CD4-positive, alpha-beta T cell treated with Interleukin-17A for 1 hour (primary cell): Measurements from ENCODE around the gene ZACN.
A peak's percentile ranks its signal among the peaks of the same experiment; 100 is the strongest.

Source experiments
- DNase-seq: peaks from one replicate; pipeline ENCODE4 v3.0.0-alpha.2; 2020

ZACN gene

DNA sequence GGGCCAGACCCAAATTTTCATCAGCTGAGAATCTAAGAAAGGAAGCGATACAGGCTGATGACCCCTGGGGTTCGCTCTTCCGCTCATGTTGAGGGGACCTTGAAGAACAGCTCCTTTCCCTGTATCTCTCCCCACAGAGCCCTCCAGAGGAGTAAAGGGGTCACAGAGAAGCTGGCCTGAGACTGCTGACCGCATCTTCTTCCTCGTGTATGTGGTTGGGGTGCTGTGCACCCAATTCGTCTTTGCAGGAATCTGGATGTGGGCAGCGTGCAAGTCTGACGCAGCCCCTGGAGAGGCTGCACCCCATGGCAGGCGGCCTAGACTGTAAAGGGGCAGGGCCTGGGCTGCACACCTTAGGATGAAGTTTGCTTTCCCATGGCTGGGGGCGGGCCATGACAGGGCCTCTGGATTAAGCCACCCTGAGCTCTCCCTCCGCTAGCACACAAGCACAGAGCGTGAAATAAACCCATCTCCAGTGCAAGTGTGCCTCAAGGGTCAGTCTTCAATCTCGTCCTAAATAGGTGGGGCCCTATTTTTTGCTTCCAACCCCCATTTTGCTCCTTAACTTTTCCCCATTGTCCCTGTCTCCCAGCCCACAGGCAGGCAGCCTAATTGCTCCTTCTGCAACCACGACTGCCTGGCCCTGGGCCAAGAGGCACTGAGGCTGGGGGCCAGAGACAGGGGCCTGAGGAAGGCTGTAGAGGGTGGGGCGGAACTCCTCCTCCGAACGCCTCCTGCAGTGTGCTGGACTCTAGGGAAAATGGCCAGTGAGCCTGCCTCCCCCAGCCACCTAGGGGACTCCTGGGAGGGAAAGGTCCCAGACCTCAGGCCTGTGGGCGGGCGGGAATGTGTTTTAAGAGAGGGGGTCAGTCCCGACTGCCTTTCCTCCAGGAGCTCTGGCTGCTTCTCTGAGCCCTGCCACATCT, 3.6 kb downstream of the ZACN start:
- DNase-seq, result no peak

DNA sequence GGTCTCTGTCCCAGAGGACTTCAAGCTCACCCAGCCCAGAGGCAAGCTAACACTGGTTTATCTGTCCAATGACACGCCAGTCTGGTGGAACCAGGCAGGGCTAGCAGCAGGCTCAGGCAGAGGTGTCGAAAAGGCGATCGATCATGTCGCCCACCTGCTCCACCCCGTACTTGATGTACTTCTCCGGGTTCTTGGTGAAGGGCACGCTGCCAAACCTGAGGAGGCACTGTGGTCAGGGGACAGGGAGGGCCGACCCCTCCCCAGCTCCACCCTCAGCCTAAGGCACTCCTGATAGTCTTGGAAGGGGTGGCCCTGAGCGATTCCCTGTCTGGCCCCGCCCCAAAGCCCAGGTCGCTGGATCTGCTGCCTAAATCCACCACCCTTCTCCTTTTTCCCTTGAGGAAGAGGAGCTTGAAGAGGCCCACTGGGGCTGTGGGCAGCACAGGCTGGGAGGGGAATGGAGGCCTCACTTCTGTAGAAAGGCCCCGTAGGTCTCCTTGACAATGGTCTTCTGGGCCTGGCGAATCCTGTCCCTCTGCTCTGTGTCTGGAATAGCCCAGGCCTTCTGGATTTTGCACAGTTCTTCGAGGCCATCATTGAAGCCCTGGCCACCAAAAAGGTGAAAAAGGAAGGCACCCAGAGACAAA, 4.7 kb downstream of the ZACN start:
- DNase-seq, result no peak

DNA sequence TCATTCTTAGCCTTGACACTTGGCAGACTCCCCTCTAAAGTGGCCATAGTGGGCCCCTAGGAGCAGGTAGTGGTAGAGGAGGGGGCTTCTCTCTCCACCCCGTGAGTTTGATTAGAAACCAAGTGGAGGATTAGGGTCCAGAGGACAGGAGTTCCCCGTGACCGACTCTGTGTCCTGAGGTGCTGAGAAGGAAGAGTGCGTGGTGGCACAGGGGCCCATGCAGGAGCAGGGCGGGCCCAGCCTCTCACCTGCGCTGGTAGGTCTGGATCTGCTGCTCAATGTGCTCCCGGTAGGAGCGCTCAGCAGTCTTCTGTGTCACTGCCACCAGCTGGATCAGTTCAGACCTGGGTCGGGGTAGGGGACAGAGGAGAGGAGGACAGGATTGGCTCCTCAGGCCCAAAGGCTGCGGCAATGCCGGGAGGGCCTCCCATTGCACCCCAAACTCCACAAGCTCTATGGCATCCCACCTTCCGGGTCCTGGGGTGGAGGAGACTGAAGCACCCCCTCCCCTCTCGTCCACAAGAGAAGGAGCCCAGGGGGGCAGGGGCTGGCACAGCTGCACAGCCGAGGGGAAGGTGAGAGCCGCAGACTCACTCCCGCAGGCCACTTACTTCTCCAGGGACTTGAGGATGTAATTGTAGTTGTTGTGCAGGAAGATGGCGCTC, 6.2 kb downstream of the ZACN start:
- no peak for DNase-seq

DNA sequence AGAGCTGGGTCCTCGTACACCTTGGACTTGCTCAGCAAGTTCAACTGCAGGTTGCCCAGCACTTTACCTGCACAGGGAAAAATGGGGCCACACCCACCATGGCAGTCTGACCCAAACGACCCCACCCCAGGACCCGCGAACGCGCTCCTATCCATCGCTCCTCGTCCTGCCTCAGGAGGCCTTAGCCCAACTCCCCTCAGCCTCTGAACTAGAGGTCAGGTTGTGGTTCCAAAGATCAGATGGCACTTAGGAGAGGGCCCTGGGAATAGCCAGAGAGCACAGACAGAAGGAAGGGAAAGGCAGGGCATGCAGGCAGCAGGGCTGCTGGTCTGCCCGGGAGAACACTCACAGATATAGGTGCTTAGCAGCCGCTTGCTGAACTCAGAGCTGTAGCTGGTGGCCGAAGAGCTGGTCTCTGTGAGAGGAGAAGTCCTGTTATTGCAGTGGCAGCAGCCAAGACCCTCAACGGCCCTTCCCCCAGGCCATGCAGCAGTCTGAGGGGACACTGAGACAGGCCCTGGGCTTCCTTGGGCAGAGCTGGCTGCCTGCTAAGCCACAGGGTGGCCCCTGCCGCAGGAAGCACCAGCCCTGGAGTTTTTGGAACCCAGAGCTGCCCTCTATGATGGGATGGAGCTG, 6.9 kb downstream of the ZACN start:
- DNase-seq, result no peak

DNA sequence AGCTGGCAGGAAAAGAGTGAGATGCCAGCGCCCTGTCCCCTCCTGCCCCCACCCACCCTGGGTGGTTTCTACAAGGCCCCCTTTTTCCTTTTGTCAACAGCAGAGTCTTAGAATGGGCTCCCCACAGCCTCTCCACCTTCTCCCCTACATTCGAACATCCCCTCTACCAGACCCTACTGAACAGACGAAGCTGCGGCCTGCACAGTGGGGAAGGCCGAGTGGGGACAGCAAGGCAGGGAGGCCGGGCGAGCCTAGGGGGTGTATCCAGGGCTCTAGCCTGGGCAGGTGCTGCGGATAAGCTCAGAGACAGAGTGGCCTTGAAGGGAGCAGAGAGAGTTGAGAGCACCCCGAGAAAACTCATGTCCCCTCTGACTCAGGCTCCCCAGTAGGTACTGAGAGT, 7.4 kb downstream of the ZACN start:
- no peak for DNase-seq

DNA sequence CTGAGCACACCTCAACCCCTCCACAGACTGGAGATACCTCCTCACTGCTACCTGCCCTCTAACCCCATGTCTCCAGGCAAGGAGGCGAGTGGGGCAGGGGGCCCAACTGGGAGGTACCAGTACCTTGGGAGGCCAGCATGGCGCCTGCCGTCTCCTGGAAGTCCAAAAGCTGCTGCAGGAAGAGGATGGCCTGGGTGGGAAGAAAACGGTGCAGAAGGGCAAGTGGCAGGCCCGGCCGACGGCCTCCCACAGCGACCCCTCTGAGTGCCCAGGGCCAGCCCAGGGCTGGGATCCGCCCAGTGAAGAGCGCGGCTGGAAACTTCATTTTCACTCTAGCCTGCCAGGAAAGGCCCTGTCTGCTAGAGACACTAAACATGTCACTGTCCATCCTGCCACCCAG, 8.5 kb downstream of the ZACN start:
- DNase-seq, result no peak

DNA sequence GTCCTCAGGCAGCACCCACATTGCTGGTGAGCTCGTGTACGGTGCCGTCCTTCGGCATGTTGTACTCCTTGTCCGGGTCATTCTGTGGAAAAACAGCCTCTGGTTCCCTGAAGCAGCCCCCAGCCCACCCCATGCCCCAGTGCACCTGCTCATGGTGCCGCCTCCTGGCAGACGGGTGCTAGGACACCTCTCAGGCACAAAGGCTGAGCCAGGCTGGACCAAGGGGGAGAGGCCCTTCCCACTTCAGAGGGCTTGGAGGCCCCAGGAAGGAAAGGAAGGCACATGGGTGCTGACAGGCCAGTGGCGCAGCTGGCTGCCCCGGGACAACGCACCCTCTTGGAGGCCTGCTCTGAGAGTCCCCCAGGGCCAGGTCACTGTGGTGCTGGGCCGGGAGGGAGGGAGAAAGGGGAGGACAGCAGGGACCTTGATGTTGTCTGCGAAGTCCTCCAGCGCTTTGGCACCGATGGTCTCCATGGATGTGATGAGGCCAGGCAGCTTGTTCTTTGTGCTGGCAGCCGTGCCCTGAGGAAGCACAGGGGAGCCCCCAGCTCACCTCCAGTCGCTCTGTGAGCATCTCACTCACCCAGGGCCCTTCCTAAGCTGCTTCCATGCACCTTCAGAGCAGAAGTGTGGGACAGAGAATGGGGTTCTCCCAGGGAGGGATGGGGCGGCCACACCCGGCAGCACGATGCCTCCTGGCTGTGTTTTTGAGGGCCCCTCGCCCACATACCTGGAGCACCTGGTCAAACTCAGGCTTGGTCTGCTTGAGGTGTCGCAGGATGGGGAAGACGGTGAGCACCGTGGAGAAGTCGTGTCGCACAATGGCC, 9.3 kb downstream of the ZACN start:
- DNase-seq, result no peak

DNA sequence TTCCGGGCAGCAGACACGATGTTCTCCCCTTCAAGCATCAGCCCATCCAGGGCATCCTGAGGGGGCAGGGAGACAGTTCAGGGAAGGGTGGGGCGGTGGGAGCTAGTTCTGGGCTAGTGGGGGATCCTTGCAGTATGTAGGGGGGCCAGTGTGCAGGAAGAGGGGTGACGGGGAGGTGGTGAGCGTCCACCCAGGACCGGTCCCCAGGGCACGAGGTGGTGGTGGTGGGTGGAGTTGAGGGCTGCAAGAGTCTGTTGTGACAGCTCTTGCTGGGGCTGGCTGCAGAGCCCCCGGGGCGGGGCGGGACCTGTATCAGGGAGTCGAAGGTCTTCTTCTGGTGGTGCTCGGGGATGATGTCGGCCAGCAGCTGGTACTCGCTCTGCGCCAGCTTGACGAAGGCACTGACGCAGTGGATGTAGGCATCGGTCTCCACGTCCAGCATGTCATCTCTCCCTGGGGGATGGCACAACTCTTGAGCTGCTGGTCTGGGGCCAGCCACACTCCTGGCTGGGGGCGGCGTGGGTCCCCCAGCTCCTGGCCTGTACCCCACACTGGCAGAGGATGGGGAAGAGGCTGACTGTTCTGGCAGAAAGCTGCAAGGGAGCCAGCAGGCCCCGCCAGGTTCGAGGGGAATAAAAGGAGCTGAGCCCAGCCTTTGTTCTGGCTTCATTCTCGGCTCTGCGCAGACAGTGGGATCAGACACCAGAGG, 10.0 kb downstream of the ZACN start:
- DNase-seq, result no peak

DNA sequence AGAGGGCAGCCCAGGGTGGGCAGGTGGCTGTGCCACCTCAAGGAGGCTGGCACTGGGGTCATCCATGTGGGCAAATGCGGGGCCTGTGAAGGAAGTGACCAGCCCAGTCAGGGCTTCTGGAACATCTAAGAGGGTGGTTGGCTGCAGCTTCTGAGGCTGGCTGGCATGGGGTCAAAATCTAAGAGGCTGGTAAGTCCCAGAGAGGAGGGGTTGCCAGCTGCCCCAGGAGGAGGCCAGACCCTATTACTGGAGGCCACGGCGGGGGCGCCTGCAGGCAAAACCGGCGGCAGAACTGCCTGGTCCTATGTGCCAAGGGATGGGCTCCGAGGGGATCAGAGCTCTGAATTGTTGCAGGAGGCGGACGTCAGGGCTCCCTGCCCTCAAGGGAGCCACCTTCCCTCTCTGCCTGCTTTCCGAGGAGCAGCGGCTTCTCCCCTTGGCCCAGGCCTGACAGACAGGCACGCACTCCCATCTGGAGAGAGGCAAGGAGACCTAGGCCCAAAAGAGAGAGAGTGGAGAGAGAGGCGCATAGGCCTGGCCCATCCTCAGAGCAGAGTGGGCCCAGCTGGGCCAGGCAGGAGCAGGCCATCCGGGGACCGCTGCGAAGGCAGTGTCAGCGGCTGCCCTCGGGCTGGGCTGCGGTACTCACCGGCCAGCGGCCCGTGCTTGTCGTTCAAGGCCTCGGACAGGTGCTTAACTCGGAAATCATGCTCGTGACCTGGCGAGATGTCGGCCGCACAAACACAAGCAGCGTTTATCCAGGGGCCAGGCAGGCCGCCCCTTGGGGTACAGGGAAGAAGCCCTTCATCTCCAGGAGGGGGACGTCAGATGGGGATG, 10.9 kb downstream of the ZACN start:
- no peak for DNase-seq

DNA sequence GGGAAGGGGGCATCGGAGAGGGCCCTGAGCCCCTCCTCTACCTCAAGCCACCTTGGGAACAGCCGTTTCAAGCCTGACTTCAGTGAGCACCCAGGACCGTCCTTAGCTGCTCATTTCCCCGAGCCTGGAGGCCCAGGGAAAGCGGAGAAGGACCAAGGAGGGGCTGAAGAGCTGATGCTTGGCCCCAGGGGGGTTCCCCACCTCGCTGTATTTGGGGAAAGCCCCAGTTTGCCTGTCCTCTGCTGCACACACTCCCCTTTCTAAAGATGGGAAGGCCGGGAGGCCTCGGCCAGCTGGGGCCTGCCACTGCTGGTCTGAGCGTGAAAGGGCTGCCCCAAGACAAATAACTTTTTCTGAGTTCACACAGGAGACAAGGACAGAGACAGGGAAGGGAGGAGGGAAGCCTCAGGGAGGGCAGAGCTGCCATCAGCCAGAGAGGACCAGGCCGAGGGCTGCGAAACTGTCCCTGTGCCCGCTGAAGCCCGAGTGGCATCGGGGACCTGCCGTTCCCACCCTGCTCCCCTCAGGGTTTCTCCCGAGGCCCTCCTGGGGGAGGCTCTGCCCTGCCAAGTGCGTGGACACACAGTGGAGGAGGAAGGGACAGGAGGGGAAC, 11.6 kb downstream of the ZACN start:
- no peak for DNase-seq

DNA sequence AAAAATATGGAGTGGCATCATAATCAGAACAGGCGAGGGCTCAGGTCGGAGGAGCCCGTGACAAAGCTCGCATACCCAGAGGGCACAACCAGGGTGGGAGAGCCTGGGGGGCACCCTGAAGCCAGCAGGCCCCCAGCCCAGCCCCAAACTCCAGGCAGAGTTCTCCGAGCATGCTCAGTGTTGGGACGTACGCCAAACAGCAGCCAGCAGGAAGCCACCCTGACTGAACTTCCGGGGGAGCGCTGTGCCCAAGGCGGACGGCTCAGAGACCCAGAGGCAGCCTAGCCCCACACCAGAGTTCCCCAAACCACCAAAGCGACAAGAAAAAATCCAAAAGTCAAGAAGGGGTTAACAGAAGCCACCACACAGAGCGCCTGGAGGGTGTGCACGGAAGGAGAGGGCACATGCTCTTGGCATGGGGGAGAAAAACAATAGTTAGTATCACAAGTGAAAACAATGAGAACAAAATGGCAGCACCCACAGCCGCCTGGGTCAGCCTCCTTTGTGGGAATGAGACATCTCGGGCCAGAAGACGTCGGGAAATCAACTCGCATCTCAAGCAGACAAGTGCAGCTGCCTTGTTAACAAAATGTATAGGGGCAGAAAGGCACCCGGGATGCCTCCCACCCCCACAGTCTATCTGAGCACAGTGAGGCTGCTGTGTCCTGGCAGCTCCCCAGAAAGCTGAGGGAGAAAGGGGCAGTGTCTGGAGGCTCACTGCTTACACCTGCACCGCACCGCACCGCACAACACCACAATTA, 12.7 kb downstream of the ZACN start:
- DNase-seq, result no peak

DNA sequence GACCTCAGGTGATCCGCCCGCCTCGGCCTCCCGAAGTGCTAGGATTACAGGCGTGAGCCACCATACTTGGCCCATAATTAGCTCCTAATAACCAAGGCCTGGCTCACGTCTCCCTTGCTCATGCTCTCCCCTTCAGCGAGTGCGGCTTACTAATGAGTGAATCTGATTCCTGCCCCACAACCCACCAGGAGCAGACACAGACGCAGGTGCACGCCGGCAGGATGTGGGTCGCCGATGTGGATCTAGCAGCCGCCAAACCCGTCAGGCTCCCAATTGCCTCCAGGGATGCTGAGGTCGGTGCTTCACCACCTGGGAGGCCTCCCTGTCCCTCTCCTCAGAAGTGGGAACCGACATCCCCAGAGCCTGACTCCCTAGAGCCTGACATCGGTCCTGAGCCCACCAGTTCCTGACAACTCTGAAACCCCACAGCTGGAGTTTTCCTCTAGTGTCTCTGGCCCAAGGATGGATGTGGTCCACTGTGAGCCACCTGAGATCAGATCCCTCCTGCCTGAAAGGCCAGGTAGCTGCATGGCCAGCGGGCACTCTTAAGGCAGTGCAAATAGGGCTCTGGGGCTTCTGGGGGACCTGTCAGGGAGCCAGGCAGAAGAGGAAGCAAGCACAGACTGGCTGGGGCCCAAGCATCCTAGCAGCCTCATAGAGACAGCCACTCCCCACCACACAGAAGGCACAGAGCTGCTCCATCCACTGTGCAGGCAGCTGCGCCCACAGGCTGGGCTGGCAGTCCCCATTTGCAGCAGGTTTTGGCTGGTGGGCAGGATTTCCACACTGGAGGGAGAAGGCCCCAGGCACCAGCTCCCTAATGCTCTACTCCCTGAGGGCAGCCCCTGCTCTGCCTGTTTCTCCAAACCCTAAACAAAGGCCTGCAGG, 13.8 kb downstream of the ZACN start:
- no peak for DNase-seq

DNA sequence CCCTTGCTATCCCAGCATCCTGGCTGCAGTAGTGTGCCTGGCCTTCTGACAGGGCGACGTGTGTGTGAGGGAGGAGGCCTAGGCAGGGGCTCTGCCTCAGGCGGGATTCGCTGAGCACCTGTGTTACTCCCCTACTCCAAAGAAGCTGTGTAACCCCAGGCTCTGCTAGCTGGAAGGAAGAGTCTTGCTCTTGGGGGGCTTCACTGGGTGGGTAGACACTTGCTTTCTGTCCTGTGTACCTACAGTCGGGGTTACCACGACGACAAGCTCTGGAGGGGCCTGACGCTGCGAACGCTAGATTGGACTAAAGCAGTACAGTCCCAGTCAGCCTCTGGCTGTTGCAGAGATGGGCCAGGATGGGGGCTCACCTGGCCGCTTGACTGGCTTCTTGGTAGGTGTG, 15.1 kb downstream of the ZACN start:
- DNase-seq, result no peak

DNA sequence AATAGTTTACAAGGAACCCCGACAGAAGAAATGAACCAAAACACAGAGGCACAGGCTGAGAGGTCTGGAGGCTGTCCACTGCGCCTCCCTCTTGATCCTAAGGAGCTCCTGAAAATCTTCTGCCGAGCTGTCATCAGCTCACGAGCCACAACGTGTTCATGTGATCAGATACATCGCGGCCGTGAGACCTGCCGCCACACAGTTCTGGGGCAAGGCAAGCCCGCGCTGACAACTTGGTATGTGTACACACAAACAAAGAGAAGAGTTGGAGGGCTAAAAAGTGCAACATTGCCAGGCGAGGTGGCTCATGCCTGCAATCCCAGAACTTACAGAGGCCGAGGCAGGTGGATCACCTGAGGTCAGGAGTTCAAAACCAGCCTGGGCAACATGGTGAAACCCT, 17.0 kb downstream of the ZACN start:
- DNase-seq, result no peak

DNA sequence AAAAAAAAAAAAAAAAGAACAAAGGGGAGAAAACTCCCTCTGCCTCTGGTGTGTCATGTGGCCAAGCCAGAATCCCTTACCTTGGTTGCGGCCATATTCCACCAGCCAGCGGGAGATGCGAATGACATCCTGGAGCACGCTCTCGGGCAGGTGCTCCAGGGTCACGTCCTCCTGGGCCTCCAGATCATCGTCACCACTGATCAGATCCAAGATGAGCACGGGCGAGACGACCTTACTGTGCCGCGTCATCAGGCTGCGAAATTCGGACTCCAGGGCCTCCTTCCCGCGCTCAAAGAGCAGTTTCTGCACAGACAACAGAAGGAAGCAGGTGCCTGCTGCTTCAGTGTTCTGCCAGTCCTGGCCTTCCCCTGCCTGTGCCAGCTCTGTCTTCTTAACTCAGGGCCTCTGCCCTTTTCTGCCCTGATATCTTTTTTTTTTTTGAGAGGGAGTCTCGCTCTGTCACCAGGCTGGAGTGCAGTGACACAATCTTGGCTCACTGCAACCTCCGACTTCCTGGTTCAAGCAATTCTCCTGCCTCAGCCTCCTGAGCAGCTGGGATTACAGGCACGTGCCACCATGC, 18.8 kb downstream of the ZACN start:
- DNase-seq, result no peak

DNA sequence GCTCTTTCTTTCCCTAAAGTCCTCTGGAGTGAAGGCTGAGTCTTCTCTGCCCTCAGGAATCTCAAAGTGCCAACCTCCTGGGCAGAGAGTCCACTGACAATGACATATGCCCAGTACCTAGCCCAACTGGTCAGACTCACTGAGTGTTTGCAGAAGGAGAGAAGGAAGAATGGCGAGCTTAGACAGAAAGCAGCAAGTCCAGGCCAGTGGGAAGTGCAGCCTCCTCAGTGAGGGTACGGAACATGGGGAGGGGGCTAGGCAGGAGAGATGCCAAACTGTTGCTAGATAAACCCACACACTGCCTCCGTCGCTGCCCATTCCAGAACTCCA, 23.9 kb downstream of the ZACN start:
- DNase-seq, result no peak

DNA sequence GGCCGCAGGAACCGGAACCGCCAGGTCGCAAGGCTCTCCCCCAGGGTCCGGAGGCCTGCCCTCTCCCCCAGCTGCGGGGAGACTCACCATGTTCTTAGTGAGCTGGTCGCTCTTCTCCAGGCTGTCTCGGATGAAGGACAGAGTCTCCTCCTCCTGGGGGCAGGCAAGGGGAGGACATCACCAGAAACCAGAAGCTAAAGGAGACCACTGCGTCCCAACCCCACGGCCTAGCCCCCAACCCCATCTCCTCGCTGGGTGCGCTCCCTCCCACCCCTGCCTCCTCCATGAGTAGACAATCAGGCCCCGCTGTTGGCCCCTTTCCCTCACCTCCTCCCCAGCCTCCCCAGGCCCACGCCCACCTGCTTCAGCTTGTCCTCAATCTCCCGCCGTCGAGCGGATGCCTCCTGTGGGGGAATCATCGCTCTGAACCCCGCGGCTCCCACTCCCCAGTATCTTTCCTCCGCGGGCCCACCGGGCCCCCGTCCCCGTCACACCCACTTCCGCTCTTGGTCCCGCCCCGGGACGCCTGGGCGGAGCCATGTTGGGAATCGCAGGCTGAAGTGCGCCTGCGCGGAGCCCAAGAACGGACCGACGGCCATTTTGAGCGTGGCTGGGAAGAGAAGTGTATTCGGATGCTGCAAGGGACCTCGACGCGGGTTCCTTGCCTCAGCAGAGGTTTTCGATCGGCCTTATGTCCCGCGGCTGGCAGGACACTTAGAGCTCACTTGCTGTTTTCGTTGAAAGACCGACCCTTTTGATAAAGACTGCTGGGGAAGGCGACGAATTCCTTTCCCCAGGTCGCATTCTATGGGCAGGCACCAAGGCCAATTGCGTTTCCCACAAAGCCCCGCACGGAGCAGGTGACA, 24.5 kb downstream of the ZACN start, which contains the start of gene EXOC7:
EXOC7 (minus strand) TSS at position 514 of the 866 bp plus-strand sequence; CDS start at position 419, 95 bp downstream.
- DNase-seq, result peak; percentile 93
